OCI-LY3 (cell line): ENCODE results near the gene ARPC2.

Source experiments
- EZH2phosphoT487 ChIP-seq: fragments of 200-600 bp; shearing (Covaris generic); IDR thresholded peaks from 2 replicates; pipeline ENCODE4 v1.6.1; 2018; ENCODE audit warnings: antibody characterized with exemption, mixed run types, low read depth
- TF ChIP-seq, protein P1 (sequence below): fragments of 200-600, 300-600 bp; sonication (generic); IDR thresholded peaks from 2 replicates; pipeline ENCODE4 v1.5.1; 2014; ENCODE audit warnings: antibody characterized with exemption, low read length, low read depth

- TF ChIP-seq, protein P1, sequence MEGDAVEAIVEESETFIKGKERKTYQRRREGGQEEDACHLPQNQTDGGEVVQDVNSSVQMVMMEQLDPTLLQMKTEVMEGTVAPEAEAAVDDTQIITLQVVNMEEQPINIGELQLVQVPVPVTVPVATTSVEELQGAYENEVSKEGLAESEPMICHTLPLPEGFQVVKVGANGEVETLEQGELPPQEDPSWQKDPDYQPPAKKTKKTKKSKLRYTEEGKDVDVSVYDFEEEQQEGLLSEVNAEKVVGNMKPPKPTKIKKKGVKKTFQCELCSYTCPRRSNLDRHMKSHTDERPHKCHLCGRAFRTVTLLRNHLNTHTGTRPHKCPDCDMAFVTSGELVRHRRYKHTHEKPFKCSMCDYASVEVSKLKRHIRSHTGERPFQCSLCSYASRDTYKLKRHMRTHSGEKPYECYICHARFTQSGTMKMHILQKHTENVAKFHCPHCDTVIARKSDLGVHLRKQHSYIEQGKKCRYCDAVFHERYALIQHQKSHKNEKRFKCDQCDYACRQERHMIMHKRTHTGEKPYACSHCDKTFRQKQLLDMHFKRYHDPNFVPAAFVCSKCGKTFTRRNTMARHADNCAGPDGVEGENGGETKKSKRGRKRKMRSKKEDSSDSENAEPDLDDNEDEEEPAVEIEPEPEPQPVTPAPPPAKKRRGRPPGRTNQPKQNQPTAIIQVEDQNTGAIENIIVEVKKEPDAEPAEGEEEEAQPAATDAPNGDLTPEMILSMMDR, result no peak
- TF ChIP-seq EZH2phosphoT487, result no peak
These were observed 73.6 kb downstream of the ARPC2 start for GRCh38 chr2:218290316-218291261.
